NCI-H2081 treated with DMSO at 0.1 percent for 48 hours (cell line): ENCODE results near the gene TGM1.

Experiments used
- DNase-seq: peaks from one replicate; lab custom pipeline; 2025; lab: John Stamatoyannopoulos, UW

The TGM1 gene

GRCh38 chr14:24262821-24263733, at the start of gene TGM1:
TGM1 (minus strand) TSS chr14:24263177; CDS start chr14:24262352, 825 bp downstream.
- DNase-seq = no peak

- no peak for DNase-seq
Measured at GRCh38 chr14:24311837-24312615, 49.0 kb upstream of the TGM1 start.

- DNase-seq = no peak
Measured at GRCh38 chr14:24310646-24311604, 47.9 kb upstream of the TGM1 start, which contains the start of gene LTB4R. LTB4R (plus strand) TSS chr14:24311502; CDS start chr14:24315652, 4,150 bp downstream.

GRCh38 chr14:24310265-24310645, 47.3 kb upstream of the TGM1 start:
- no peak for DNase-seq

- DNase-seq = no peak
Measured at GRCh38 chr14:24309538-24310264, 46.7 kb upstream of the TGM1 start, which contains the start of gene LTB4R2. LTB4R2 (plus strand) TSS chr14:24310140; CDS start chr14:24310665, 525 bp downstream.

GRCh38 chr14:24308342-24309124, 45.6 kb upstream of the TGM1 start:
- no peak for DNase-seq

GRCh38 chr14:24307575-24308341, 44.8 kb upstream of the TGM1 start, which contains the start of gene CIDEB:
CIDEB (minus strand) TSS chr14:24307977; CDS start chr14:24307858, 119 bp downstream.
- DNase-seq = no peak

GRCh38 chr14:24307156-24307574, 44.2 kb upstream of the TGM1 start:
- DNase-seq = no peak

- no peak for DNase-seq
Measured at GRCh38 chr14:24304019-24304387, 41.0 kb upstream of the TGM1 start.

GRCh38 chr14:24300326-24300980, 37.5 kb upstream of the TGM1 start:
- no peak for DNase-seq

GRCh38 chr14:24299255-24300191, 36.5 kb upstream of the TGM1 start, which contains the start of the genes DHRS1 and NOP9:
DHRS1 (minus strand) TSS chr14:24299780; CDS start chr14:24299106, 674 bp downstream.
NOP9 (plus strand) TSS chr14:24299850; CDS start chr14:24299955, 105 bp downstream.
- peak; percentile 28 for DNase-seq

GRCh38 chr14:24298892-24299254, 35.9 kb upstream of the TGM1 start:
- no peak for DNase-seq

- no peak for DNase-seq
Measured at GRCh38 chr14:24297190-24297964, 34.4 kb upstream of the TGM1 start.

- no peak for DNase-seq
Measured at GRCh38 chr14:24296341-24297157, 33.6 kb upstream of the TGM1 start.

- no peak for DNase-seq
Measured at GRCh38 chr14:24293525-24293924, 30.5 kb upstream of the TGM1 start.
